ENCODE results near the gene TMEM231. TPM values are rescaled to one million over a fixed set of nuclear protein-coding genes. Genes with fewer than 3 reads are reported as not detected.

Gene TMEM231
- total and polyA plus RNA-seq, 2 donors (not counting 3 experiments of a cell fraction or from before 2014, with no cell fraction given): 10.0 to 35.8 TPM

DNA sequence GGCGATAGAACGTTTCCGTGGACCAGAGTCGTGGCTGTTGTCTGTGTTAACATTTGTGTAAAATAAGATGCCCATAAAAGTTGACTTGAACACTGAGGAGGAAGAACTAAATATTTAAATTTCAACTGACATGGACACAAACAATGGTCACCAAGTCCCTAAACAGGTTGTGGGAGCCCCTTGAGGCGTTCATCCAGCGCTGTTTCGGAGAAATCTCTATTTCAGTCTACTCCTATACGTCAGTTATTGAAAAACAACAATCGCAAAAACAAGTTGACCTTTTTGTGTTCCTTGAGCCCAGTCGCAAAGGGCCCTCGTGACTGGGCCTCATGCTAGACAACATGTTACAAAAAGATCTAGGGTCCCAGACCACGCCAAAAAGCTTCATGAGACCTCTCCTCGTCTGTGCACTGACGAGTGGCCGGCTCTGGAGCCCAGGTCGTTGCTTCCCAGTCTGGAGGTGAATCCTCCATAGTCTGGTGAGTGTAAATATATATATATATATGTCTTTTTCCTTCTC is 439 bp upstream of the TMEM231 start:
- dilution Hi-C loops (cut with MboI; ENCODE audit: extremely low pct_ligation_motif_present, low sequenced_read_pairs) (no loop called here), intact Hi-C loops (cut with micrococcal nuclease) (loop anchor here (1.0 kb wide), 1 partner anchor 10 kb away; the partner anchor contains the start of gene GABARAPL2)
- H3K9ac ChIP-seq (replicated peaks; ENCODE audit: extremely low read depth, insufficient read depth, low read length): no peak overlapping the region
- peaks cover 9 to 16% of the 10 kb centered on the region in 2 experiments for H3K27me3 ChIP-seq (ENCODE audit: control insufficient read depth in 2 of 2, insufficient read depth in 2 of 2, low read length in 2 of 2)
- CTCF ChIA-PET: interaction anchor here (0.8 to 2.2 kb wide), 3 partner anchors 39 to 207 kb away, joined by 3 to 15 read pairs (median 3); partner anchors contain the start of gene ADAT1
- no peak overlapping the region for H3K27ac ChIP-seq (ENCODE audit: insufficient read depth, low read depth, low read length)
- peak overlapping the region; percentile 79 for H3K4me2 ChIP-seq (ENCODE audit: insufficient read depth, low read length)
- FAIRE-seq (no peak), DNase-seq (ENCODE audit: low read depth, low spot score) (no peak)
- H2AFZ ChIP-seq (ENCODE audit: low read depth, low read length): peak overlapping the region; percentile 53
- H3K9me1 ChIP-seq (replicated peaks; ENCODE audit: control insufficient read depth, extremely low read depth, insufficient read depth, low read length): no peaks in the 10 kb centered on the region
- no TSS peak for BruUV-seq (replicated peaks)
- no peak for TF ChIP-seq POLR2AphosphoS5 (IDR thresholded peaks at IDR 0.05; ENCODE audit: insufficient read depth, low read depth, low read length)
- peak overlapping the region in 2 of 3 experiments; percentile 75 to 80 for H3K4me3 ChIP-seq (replicated peaks in 1 of 3; ENCODE audit: insufficient read depth in 1 of 3, low read depth in 1 of 3, low read length in 3 of 3)
- H3K9me3 ChIP-seq (replicated peaks; ENCODE audit: control insufficient read depth, insufficient read depth, low read length): no peaks in the 10 kb centered on the region
- no peaks in the 10 kb centered on the region for H4K20me1 ChIP-seq (replicated peaks; ENCODE audit: control insufficient read depth, extremely low read depth, insufficient read depth, low read length)
- H3K79me2 ChIP-seq (ENCODE audit: control insufficient read depth, insufficient read depth, low read length): no peaks in the 10 kb centered on the region
- peaks cover 12% of the 10 kb centered on the region for H3K4me1 ChIP-seq (ENCODE audit: control insufficient read depth, extremely low read depth, insufficient read depth, low read length)
- POLR2A ChIA-PET: no interaction called here
- no peaks in the 10 kb centered on the region for H3K36me3 ChIP-seq (ENCODE audit: control insufficient read depth in 2 of 2, extremely low read depth in 1 of 2, insufficient read depth in 2 of 2, low read length in 2 of 2)

- peak overlapping the region; percentile 46 for H3K27ac ChIP-seq (ENCODE audit: insufficient read depth, low read depth, low read length)
- H3K27me3 ChIP-seq (ENCODE audit: control insufficient read depth in 2 of 2, insufficient read depth in 2 of 2, low read length in 2 of 2): peaks cover 8 to 9% of the 10 kb centered on the region in 2 experiments
- H3K4me2 ChIP-seq (ENCODE audit: insufficient read depth, low read length): peak overlapping the region; percentile 79
- H3K9ac ChIP-seq (replicated peaks; ENCODE audit: extremely low read depth, insufficient read depth, low read length): peak overlapping the region; percentile 35
- H3K36me3 ChIP-seq (ENCODE audit: control insufficient read depth in 2 of 2, extremely low read depth in 1 of 2, insufficient read depth in 2 of 2, low read length in 2 of 2): no peaks in the 10 kb centered on the region
- H3K9me3 ChIP-seq (replicated peaks; ENCODE audit: control insufficient read depth, insufficient read depth, low read length): no peaks in the 10 kb centered on the region
- peak overlapping the region; percentile 86 for H2AFZ ChIP-seq (ENCODE audit: low read depth, low read length)
- BruUV-seq (replicated peaks): TSS peak; percentile 84
- dilution Hi-C loops (cut with MboI; ENCODE audit: extremely low pct_ligation_motif_present, low sequenced_read_pairs): no loop called here
- H3K4me3 ChIP-seq (replicated peaks in 1 of 3; ENCODE audit: insufficient read depth in 1 of 3, low read depth in 1 of 3, low read length in 3 of 3): peak overlapping the region; percentile 75 to 86 (median 80)
- no peaks in the 10 kb centered on the region for H3K9me1 ChIP-seq (replicated peaks; ENCODE audit: control insufficient read depth, extremely low read depth, insufficient read depth, low read length)
- peaks cover 12% of the 10 kb centered on the region for H3K4me1 ChIP-seq (ENCODE audit: control insufficient read depth, extremely low read depth, insufficient read depth, low read length)
- peak; percentile 15 for TF ChIP-seq POLR2AphosphoS5 (IDR thresholded peaks at IDR 0.05; ENCODE audit: insufficient read depth, low read depth, low read length)
- no peak for TF ChIP-seq FOS (IDR thresholded peaks at IDR 0.05; ENCODE audit: borderline replicate concordance, insufficient read depth, low read length)
- no peak for TF ChIP-seq POLR2A (IDR thresholded peaks at IDR 0.05; ENCODE audit: low read depth, low read length)
- intact Hi-C loops (cut with micrococcal nuclease): loop anchor here (1.0 to 2.0 kb wide), 3 partner anchors 38 to 90 kb away; partner anchors contain the start of gene TMEM170A
- FAIRE-seq (peak; percentile 97), DNase-seq (ENCODE audit: low read depth, low spot score) (peak; percentile 90)
- H4K20me1 ChIP-seq (replicated peaks; ENCODE audit: control insufficient read depth, extremely low read depth, insufficient read depth, low read length): no peaks in the 10 kb centered on the region
- CTCF ChIA-PET: interaction anchor here (1.0 to 2.5 kb wide), 4 partner anchors 10 to 356 kb away, joined by 3 to 15 read pairs (median 4); no protein-coding TSS in a partner anchor
- H3K79me2 ChIP-seq (ENCODE audit: control insufficient read depth, insufficient read depth, low read length): no peaks in the 10 kb centered on the region
- POLR2A ChIA-PET: interaction anchor here (0.8 kb wide), 1 partner anchor 39 kb away, joined by 3 read pairs; no protein-coding TSS in a partner anchor
Observed at GRCh38 chr16:75555213-75555706, 792 bp downstream of the TMEM231 start.
